HL-60 (cell line): ENCODE data around the gene KCNAB1.

ENCODE experiments used
- DNase-seq, 2 experiments: peaks; one replicate each; pipeline ENCODE4 v3.0.0-alpha.2; 2010 to 2020; ENCODE audit warnings: low read depth in 1 of 2, low spot score in 1 of 2
- H3K27ac ChIP-seq: fragments of 250-450 bp; sonication (Bioruptor Pico); replicated peaks from 2 replicates; pipeline ENCODE4 v1.5.1; 2020; ENCODE audit warnings: mild to moderate bottlenecking, moderate library complexity
- H3K27me3 ChIP-seq: fragments of 250-450 bp; sonication (Bioruptor Pico); 2 replicates; pipeline ENCODE4 v1.5.1; 2021; ENCODE audit warnings: mild to moderate bottlenecking, moderate library complexity; ENCODE audit not compliant: insufficient read depth, poor library complexity, severe bottlenecking
- H3K4me3 ChIP-seq: replicated peaks from 2 replicates; pipeline ENCODE4 v1.5.1; 2011; ENCODE audit warnings: mild to moderate bottlenecking, control low read depth, low read length; ENCODE audit not compliant: insufficient read depth
- GABPA ChIP-seq: IDR thresholded peaks from 2 replicates; pipeline ENCODE4 v1.6.1; 2012; ENCODE audit warnings: low read depth
- POLR2AphosphoS5 ChIP-seq: IDR thresholded peaks from 2 replicates; pipeline ENCODE4 v1.6.1; 2012; ENCODE audit warnings: low read depth
- SPI1 ChIP-seq: IDR thresholded peaks from 2 replicates; pipeline ENCODE4 v1.6.1; 2012; ENCODE audit warnings: low read depth, mild to moderate bottlenecking, borderline replicate concordance
- TF ChIP-seq, protein P1 (sequence below): IDR thresholded peaks from 2 replicates; pipeline ENCODE4 v1.6.1; 2012; ENCODE audit warnings: low read depth; ENCODE audit not compliant: insufficient replicate concordance
- TF ChIP-seq, protein P2 (sequence below): IDR thresholded peaks from one replicate; pipeline ENCODE4 v1.5.1; 2011; ENCODE audit warnings: low read length, control low read depth, inconsistent platforms; ENCODE audit not compliant: insufficient read depth

The KCNAB1 gene

DNA sequence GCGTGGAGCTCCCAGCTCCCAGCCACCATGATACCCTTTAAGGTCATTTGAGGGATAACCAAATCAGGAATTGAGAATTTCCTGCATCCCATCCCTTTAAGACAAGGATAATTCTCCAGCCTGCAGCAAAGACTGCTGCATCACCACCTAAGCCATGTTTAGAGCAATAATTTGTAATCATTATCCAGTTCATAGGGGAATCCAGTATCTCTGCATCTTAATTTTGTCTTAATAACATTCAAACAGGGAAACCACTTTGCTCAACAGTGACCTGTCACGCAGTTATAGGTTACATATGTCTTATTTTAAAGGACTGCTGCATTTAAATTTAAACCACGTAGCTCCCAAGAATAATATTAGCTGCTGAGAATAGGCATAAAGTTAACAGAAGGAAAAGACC lies 246.2 kb downstream of the KCNAB1 start:
- H3K27me3 ChIP-seq: peaks cover 3% of the 10 kb centered on the region
- no peak overlapping the region for H3K27ac ChIP-seq
- TF ChIP-seq, protein P1, sequence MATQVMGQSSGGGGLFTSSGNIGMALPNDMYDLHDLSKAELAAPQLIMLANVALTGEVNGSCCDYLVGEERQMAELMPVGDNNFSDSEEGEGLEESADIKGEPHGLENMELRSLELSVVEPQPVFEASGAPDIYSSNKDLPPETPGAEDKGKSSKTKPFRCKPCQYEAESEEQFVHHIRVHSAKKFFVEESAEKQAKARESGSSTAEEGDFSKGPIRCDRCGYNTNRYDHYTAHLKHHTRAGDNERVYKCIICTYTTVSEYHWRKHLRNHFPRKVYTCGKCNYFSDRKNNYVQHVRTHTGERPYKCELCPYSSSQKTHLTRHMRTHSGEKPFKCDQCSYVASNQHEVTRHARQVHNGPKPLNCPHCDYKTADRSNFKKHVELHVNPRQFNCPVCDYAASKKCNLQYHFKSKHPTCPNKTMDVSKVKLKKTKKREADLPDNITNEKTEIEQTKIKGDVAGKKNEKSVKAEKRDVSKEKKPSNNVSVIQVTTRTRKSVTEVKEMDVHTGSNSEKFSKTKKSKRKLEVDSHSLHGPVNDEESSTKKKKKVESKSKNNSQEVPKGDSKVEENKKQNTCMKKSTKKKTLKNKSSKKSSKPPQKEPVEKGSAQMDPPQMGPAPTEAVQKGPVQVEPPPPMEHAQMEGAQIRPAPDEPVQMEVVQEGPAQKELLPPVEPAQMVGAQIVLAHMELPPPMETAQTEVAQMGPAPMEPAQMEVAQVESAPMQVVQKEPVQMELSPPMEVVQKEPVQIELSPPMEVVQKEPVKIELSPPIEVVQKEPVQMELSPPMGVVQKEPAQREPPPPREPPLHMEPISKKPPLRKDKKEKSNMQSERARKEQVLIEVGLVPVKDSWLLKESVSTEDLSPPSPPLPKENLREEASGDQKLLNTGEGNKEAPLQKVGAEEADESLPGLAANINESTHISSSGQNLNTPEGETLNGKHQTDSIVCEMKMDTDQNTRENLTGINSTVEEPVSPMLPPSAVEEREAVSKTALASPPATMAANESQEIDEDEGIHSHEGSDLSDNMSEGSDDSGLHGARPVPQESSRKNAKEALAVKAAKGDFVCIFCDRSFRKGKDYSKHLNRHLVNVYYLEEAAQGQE: no peak
- no peak for TF ChIP-seq GABPA
- no peak for TF ChIP-seq POLR2AphosphoS5
- TF ChIP-seq, protein P2, sequence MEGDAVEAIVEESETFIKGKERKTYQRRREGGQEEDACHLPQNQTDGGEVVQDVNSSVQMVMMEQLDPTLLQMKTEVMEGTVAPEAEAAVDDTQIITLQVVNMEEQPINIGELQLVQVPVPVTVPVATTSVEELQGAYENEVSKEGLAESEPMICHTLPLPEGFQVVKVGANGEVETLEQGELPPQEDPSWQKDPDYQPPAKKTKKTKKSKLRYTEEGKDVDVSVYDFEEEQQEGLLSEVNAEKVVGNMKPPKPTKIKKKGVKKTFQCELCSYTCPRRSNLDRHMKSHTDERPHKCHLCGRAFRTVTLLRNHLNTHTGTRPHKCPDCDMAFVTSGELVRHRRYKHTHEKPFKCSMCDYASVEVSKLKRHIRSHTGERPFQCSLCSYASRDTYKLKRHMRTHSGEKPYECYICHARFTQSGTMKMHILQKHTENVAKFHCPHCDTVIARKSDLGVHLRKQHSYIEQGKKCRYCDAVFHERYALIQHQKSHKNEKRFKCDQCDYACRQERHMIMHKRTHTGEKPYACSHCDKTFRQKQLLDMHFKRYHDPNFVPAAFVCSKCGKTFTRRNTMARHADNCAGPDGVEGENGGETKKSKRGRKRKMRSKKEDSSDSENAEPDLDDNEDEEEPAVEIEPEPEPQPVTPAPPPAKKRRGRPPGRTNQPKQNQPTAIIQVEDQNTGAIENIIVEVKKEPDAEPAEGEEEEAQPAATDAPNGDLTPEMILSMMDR: no peak
- TF ChIP-seq SPI1: no peak
- no peak overlapping the region for H3K4me3 ChIP-seq
- DNase-seq: no peak

DNA sequence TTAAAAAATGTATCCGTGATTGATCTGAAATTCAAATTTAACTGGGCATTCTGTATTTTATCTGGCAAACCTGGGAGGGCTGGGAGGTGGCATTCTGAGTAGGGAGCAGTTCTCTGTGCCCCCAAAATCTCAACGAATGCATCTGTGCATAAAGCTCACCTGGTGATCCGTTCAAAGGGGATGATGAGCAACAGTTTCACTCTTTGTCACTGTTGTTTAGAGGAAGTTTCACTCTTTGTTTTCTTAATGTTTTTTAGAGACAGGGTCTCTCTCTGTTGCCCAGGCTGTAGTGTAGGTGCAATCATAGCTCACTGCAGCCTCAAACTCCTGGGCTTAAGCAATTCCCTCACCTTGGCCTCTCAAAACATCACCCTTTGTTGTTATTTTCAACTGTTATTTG lies 247.8 kb downstream of the KCNAB1 start:
- H3K27ac ChIP-seq: no peak overlapping the region
- H3K27me3 ChIP-seq: peaks cover 3% of the 10 kb centered on the region
- no peak for TF ChIP-seq POLR2AphosphoS5
- TF ChIP-seq, protein P2: no peak
- no peak for TF ChIP-seq SPI1
- TF ChIP-seq, protein P1: no peak
- no peak for TF ChIP-seq GABPA
- no peak overlapping the region for H3K4me3 ChIP-seq
- no peak for DNase-seq

DNA sequence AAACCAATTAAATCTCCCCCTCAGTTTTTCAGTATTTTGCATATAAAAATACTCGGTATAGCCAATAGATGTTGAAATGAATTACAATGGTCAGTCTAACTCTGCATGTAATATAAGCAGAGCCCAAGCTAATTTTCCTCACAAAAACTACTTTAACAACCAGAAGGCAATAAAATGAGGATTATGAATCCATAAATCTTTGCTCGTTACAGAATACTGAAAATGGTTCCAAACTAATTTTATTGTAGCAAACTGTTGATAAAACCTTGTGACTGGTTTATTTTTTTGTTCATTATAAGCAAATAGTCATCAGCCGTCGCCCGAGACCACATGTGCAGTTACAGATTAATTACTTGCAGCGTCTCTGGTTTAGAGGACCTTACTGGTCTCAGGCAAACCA lies 251.3 kb downstream of the KCNAB1 start:
- H3K27ac ChIP-seq: no peak overlapping the region
- no peak for DNase-seq
- TF ChIP-seq SPI1 (no peak), GABPA (no peak), POLR2AphosphoS5 (no peak)
- TF ChIP-seq, protein P2: no peak
- TF ChIP-seq, protein P1: no peak
- H3K4me3 ChIP-seq: no peak overlapping the region
- H3K27me3 ChIP-seq: peaks cover 4% of the 10 kb centered on the region
